Stimulated activated CD8-positive, alpha-beta memory T cell treated with anti-CD3 and anti-CD28 coated beads, Interleukin-12 subunit alpha, Interleukin-12 subunit beta, amount 100 ng/mL, for 4 hours (primary cell): Measurements from ENCODE around the gene BBS5.
"Not testable (repeated sequence)": the region's sequence is repeated elsewhere in the genome, so short reads cannot be mapped to it uniquely, and the experiment has no call there.

Experiments used
- DNase-seq: peaks from one replicate; pipeline ENCODE4 v3.0.0-alpha.2; 2020; ENCODE audit warnings: low read depth

Gene BBS5

DNA sequence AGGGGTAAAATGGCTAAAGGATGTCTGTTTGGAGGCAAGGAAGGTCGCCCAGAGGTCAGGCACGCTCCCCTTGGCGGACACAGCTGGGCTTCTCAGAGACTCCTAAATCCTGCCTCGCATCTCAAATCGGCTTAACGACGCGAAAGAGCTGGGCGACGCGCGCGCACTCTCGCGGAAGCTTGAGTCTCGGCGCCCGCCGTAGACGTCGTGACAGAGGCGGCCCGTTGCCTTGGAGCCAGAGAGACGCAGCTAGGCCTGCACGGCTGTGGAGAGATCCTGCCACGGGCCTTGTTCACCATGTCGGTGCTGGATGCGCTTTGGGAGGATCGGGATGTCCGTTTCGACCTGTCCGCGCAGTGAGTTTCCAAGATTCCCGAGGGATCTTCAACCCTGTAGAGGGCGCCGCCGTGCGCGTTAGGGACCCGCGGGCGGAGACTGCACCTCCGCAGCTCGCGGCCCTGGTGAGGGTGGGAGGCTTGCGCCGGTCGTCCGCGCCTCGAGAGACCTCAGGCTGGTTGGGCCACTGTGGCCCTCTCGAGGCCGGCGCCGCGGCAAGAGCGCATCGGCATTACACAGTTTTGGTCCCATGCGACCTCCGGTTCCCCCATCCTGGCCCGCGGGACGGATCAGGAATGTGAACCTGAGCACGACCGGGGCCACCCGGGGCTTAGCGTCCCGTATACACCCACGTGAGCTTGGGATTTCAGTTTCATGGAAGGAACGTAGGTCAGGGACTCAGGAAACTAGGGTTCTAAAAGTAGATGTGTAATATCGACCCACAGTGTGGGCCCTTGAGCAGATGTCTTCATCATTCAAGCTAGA is at the start of gene BBS5:
BBS5 (plus strand) TSS at position 238 of the 822 bp plus-strand sequence; CDS start at position 298, 60 bp downstream.
- peak; percentile 46 for DNase-seq

DNA sequence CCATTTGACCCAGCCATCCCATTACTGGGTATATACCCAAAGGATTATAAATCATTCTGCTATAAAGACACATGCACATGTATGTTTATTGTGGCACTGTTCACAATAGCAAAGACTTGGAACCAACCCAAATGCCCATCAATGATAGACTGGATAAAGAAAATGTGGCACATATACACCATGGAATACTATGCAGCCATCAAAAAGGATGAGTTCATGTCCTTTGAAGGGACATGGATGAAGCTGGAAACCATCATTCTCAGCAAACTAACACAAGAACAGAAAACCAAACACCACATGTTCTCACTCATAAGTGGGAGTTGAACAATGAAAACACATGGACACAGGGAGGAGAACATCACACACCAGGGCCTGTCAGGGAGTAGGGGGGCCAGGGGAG is 47.5 kb upstream of the BBS5 start:
- not testable (repeated sequence) for DNase-seq

DNA sequence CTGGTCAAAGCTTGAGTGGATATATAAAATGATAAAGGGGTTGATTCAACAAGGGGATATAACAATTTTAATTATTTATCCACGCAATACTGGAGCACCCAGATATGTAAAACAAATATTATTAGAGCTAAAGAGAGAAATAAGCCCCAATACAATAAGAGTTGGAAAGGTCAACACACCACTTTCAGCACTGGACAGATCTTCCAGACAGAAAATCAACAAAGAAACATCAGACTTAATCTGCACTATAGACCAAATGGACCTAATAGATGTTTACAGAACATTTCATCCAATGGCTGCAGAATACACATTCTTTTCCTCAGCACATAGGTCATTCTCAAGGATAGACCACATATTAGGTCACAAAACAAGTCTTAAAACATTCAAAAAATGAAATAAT is 45.1 kb upstream of the BBS5 start:
- not testable (repeated sequence) for DNase-seq

DNA sequence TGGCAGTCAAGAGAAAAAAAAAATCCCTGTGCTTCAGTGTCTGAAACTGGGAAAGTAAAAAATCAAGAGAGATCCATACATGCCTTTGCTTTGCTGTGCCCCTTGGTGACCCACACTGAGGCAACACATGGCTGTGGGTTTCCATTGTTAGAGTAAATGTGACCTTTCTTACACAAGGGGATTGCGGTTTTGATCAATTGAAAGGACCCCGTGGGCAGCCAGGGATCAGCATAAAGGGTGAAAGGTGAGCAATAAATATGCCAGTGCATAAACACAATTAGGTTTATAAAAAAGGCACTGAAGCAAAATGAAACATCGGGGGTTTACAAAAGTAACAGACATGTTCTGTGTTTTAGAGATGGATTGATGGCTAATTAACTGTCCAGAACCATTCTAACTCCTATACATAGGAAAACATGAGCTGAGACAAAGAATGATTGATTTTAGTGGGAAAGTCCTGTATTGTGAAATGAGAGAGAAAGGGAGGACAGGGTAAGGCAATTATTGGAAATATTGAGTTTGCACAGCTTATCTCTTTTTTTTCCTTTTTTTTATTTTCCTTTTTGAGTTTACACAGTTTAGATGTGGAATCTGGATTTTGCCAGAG is 40.7 kb upstream of the BBS5 start:
- DNase-seq = no peak

DNA sequence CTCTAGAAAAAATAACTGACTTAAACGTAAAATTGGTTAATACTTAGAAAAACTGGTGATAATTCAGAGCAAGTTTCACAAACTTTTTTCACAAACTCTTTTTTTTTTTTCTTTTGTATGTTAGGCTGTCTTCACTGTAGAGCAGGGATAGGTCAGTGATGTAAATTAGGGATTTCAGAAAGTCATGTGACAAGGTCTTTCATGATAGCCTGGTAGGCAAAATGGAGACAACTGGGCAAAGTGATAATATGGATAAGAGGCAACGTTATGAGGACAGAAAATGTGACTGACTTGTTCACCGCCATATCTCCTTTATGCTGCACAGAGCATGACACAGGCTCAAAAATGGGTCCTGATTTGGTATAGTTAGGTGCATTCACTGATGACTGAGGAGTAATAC is 39.4 kb upstream of the BBS5 start:
- no peak for DNase-seq

DNA sequence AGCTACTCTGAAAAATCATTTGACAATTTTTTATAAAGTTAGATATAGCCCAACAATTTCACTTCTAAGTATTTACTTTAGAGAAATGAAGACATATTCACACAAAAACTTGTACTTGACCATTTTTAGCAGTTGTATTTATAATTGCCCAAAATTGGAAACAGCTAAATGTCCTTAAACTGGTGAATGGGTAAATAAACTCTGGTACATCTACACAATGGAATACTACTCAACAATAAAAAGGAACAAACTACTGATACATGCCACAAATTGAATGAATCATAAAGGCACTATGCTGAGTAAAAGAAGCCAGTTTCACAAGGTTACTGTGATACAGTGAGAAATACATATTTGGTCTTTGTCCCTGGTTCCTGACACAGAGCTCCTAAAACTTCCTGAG is 32.8 kb upstream of the BBS5 start:
- DNase-seq = no peak

DNA sequence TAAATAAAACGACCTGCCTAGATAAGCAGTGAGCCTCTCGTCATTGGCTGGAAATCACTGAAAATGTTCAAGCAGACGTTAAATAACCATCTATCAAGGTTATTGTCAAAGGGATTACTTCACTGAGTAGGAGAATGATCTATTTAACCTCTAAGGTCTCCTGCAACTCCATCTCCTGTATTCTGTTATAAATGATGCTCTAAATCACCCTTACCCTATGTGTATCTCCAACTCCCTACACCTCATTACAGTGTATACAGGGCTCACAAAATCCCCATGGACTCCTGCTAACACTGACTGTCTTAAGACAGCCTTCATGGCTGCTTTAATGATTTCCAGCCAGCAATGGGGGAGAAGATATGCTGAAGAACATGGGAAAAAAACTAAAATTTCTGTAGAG is 31.0 kb upstream of the BBS5 start:
- no peak for DNase-seq

DNA sequence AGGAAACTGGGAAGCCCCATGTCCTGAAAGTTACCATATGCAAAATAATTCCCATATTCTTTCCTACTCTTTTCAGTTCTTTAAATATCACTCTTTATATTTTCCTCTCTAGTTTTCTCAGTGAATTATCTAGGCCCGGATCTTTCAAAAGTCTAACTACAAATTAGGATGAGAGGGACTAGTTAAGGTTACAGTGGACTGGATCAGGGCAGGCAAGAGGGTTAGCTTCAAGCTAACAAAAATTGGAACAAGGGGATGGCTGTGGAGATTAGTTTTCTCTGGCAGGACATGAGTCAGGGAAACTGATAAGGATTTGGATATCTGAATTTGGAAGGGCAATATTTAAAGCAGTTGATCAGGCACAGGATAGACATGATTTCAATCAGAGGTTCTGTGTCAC is 30.4 kb upstream of the BBS5 start:
- no peak for DNase-seq

DNA sequence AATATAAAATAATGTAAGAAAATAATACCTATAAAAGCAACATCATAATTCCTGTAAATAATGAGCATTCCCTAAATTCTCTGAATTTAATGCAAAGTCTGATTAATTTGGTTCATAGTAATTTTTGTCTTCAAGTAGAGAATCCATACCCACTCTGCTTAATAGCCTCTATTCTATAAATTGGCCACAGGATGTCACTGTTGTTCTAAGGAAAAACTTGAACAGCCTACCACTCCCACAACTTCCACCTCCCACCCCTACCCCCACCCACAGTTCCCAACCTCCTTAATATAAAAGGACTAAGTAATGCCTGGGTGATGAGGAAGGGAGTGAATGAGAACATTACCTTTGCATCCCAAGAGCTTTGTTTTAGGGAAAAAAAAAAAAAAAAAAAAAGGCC is 27.2 kb upstream of the BBS5 start:
- DNase-seq = no peak

DNA sequence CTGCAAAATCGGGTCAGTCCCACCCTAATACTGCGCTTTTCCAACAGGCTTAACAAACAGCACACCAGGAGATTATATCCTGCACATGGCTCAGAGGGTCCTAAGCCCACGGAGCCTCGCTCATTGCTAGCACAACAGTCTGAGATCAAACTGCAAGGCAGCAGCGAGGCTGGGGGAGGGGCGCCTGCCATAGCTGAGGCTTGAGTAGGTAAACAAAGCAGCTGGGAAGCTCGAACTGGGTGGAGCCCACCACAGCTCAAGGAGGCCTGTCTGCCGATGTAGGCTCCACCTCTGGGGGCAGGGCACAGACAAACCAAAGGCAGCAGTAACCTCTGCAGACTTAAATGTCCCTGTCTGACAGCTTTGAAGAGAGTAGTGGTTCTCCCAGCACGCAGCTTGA is 26.2 kb upstream of the BBS5 start:
- DNase-seq = not testable (repeated sequence)

DNA sequence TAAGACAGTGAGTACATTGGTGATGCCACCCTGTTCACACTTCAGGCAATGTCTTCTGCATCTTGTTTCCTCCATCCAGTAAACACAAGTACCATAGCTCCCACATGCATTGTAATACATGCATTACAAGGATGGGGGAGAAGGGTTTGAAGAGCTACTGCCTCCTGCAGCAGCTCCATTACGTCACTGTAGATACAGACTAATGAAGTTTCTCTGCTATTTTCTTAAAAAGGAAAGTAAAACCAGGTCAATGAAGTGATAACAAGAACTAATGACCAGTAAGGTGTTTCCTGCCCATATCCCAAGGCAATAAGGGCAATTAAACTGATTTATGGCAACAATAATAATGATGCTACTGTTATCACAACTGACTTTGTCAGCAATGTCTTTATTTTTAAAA is 18.2 kb upstream of the BBS5 start:
- DNase-seq = no peak

DNA sequence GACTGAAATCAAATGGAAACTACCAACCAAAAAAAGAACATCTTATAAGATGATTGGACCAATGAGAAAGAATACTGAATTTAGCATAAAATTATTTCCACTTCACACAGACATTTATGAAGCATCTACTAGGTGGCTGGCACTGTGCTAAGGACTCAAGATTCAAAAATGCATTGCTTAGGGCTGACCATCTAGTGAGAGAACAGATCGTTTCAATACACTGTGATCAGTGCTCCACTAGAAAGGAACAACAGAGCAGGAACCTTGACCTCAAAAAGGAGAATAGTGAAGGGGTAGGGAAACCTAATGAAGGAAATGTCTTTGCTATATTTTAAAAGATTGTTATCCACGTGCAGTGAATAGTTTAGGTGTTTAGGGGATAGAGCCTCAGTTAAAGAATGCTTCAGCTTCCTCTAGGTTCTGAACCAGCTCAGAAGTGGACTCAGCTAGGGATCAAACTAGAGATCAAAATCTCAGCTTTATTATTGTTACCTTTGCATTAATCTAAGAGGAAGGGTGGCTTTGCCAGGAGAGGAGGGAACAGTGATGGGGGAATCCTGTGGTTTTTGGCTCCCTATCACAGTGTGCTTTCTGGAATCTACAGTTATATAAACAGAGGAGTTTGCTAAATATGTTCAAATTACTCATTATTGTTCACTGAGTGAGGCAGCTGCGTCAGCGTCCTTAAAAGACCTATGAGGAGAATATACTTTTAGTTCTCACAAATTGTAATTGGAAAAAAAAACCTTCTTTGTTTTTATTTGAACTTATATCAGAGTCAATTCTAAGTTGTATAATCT is 16.2 kb upstream of the BBS5 start:
- DNase-seq = no peak

DNA sequence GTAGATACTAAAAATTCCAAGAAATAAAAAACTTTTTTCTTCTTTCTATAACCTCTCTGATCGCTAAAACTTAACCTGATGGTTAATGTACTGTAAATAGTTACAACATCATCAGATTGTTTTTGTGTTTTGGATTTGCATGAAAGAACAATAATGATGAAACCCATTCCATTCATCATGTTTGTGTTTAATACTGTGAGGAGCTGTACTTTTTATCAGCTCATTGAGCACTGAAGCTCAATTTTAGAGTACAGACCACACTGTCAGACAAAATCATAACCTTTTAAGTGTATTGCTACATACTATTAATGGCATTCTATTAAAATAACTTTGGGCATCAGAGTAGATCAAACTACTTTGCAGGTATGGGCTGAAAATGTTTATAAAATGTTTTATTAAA is 14.8 kb upstream of the BBS5 start:
- no peak for DNase-seq

DNA sequence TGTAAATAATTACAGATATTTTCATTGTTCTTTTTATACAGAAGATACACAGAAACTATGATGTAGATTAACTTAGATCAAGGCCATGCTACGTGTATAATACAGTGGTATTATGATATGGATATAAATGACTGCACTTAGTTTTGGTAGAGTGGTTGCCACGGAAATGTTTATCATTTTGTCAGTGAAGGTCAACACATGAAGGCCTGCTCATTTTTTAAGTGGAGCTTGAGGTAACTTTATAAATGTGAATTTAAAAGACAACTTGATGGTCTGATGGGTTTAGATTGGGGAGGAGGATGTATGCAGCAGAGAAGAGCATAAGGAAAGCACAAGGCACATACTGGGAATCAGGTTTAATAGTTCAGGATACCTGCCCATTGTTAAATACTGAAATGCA is 14.4 kb upstream of the BBS5 start:
- DNase-seq = no peak

DNA sequence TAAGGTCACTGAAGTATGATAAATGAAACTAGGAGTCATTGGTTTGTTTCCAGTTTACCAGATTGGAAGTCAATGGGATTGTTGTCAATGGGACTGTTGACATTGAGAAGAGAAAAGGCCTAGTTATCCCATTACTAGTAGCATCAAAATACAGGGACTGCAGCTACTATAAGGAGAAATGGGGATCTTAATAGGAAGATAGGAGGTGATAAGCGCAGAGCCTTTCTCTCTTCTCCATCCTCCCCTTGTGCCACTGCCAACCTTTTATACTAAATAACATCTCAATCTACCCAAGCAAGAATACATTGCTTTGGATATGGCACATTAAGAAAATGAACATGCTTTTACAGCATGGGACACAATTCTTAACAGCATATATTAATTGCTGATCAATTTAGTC is 10.5 kb upstream of the BBS5 start:
- DNase-seq = no peak

DNA sequence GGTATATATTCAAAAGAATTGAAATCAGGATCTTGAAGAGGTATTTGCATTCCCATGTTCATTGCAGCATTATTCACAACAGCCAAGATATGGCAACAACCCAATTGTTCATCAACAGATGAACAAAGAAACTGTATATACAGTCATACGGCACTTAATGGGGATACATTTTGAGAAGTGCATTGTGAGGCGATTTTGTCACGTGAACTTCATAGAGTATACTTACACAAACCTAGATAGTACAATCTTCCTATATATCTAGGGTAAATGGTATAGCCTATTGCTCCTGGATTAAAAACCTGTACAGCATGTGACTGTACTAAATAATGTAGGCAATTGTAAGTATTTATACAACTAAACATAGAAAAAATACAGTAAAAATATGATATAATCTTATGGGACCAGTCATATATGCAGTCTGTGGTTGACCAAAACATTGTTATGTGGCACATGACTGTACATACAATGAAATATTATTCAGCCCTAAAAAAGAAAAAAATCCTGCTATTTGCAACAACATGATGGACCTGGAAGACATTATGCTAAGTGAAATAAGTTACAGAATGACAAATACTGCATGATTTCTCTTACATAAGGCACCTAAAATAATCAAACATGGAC is 9.2 kb upstream of the BBS5 start:
- no peak for DNase-seq

DNA sequence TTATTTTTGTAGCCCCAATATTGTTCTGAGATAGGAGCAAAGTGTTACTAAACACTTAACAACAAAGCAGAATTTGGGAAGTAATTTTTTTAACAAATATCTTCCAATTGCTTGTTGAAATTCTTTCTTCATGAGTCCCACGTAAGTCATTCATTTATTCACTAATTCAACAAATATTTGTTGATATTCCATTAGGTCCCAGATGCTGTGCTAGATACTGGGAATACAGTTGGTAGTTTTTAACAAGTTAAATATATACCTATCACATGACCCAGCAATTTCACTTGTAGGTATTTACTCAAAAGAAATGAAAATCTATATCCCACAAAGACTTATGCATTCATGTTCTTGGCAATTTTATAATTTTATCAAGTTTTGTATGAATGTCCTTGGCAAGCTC is 7.0 kb upstream of the BBS5 start:
- no peak for DNase-seq

DNA sequence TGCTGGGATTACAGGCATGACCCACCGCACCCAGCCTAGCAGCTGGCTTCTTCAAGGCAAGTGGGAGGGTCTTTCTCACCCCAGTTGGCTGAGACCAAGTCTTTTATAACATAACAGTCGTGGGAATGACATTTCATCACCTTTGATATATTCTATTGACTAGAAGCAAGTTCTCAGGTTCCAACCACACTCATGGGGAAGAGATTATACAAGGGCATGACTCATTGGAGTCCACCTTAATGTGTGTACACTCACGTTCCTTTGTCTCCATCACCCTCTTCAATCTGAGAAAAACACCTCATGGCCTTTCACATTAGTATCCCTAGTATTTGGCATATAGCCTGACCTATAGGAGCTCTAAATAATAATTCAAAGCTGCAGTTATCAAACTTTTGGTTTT is 2.8 kb upstream of the BBS5 start:
- DNase-seq = no peak

DNA sequence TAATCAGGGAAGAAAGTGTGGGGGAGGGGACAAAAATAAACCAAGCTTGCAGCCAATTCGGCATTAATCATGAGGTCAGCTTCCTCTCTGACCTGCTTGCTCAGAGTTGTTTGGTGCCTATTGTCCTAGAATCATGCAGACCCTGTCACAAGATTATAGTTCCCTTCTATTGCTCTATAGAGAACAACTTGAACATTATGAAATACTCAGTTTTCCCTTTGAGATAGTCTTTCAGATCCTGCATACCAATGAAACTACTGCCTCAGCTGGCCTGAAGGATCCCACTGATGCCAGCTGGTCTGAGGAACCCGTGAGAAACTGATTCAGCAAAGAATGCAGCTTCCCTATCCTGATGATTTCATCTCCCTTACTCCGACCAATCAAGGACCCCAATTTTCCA is 955 bp upstream of the BBS5 start:
- DNase-seq = no peak

DNA sequence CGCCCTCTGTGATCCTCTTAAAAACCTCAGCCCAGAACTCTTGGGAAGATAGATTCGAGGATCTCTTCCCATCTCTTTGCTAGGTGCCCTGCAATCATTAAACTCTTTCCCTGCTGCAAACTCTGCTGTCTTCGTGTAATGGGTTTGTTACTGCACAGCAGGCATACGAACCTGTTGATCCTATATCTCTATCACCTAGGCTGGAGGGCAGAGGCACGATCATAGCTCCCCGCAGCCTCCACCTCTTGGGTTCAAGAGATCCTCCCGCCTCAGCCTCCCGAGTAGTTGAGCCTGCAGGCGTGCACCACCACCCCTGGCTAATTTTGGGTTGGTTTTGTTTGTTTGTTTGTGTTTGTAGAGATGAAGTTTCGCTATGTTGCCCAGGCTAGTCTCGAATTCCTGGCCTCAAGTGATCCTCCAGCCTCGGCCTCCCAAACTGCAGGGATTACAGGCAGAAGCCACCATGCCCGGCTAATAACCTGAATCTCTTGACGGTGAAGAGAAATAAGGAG is 493 bp upstream of the BBS5 start:
- no peak for DNase-seq

DNA sequence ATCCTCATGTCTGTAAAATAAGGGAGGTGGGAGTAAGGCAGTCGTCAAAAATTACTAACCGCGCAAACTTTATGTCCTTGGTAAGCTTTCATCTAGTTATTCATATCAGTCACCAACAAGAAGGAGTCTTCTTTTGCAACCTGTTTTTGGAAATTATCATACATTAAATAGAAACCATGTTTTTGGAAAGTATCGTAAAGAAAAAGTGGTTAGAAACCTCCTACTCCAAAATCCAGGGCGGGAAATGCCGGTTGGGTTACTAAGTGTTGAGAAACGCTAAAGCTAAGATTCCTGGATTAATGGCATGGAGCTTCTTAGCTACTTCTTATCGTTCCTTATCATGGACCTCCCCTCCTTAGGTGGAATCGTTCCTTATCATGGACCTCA is 778 bp downstream of the BBS5 start:
- DNase-seq = no peak

DNA sequence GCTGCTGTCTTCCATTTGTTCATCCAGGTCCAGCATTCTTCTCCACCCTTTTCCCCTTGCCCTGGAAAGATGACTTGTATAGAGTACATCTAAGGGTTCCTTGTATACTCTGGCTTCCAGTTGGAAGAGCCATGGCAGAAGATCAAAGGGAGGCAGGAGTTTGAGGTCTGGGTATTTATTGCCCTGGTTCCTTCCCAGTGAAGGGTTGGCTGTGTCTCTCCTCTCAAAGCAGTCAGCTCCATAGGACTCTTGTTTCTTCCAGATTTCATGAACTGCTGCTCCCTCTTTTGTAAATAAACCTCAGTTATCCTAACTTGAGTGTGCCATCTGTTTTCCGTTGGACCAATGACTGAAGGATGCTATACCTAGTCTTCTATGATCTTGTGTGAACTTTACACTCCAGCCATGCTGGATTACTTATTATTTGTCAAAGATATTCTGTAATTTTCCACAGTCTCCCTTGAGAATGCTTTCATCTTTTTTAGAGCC is 6.4 kb downstream of the BBS5 start:
- no peak for DNase-seq
